Liver (tissue), 3 donors: ENCODE results near the gene PIGT.

Source experiments
- ATF3 ChIP-seq: IDR thresholded peaks from 2 replicates; pipeline ENCODE4 v1.6.1; 2016; ENCODE audit warnings: antibody characterized with exemption
- CTCF ChIP-seq: fragments of 150-350 bp; IDR thresholded peaks from 2 replicates; pipeline ENCODE4 v1.5.1; 2017; ENCODE audit warnings: improper control_type of control experiment, low read depth, low read length; ENCODE audit not compliant: missing input control
- EGR1 ChIP-seq, 2 donors: IDR thresholded peaks; 2 replicates each; pipeline ENCODE4 v1.6.1; 2016 to 2018; ENCODE audit warnings: antibody characterized with exemption in 2 of 2, low read depth in 2 of 2
- FOXA1 ChIP-seq: IDR thresholded peaks from 2 replicates; pipeline ENCODE4 v1.6.1; 2016; ENCODE audit warnings: antibody characterized with exemption
- GABPA ChIP-seq, 2 donors: IDR thresholded peaks in 1 of 2; conservative IDR thresholded peaks in 1 of 2; 2 replicates each; pipeline ENCODE4 v1.6.1; 2016; ENCODE audit warnings: antibody characterized with exemption in 2 of 2, mild to moderate bottlenecking in 1 of 2, moderate library complexity in 1 of 2
- HNF4A ChIP-seq, 2 donors: conservative IDR thresholded peaks; 2 replicates each; pipeline ENCODE4 v1.6.1; 2016; ENCODE audit warnings: antibody characterized with exemption in 2 of 2, mild to moderate bottlenecking in 2 of 2
- MAX ChIP-seq: IDR thresholded peaks from 2 replicates; pipeline ENCODE4 v1.6.1; 2016; ENCODE audit warnings: antibody characterized with exemption
- RAD21 ChIP-seq, 2 donors: IDR thresholded peaks; 2 replicates each; pipeline ENCODE4 v1.6.1; 2016; ENCODE audit warnings: antibody characterized with exemption in 2 of 2, mild to moderate bottlenecking in 2 of 2
- SP1 ChIP-seq: IDR thresholded peaks from 2 replicates; pipeline ENCODE4 v1.6.1; 2018; ENCODE audit warnings: antibody characterized with exemption, mild to moderate bottlenecking
- TAF1 ChIP-seq: conservative IDR thresholded peaks from 2 replicates; pipeline ENCODE4 v1.6.1; 2016; ENCODE audit warnings: antibody characterized with exemption, mild to moderate bottlenecking
- YY1 ChIP-seq: IDR thresholded peaks from 2 replicates; pipeline ENCODE4 v1.6.1; 2016; ENCODE audit warnings: antibody characterized with exemption, mild to moderate bottlenecking
- ZBTB33 ChIP-seq: IDR thresholded peaks from 2 replicates; pipeline ENCODE4 v1.6.1; 2016; ENCODE audit warnings: antibody characterized with exemption
- TF ChIP-seq, protein P1 (sequence below): IDR thresholded peaks from 2 replicates; pipeline ENCODE4 v1.6.1; 2016; ENCODE audit warnings: antibody characterized with exemption, mild to moderate bottlenecking
- donor health status: healthy.
- donor health status: healthy.

- no peak for TF ChIP-seq CTCF
- TF ChIP-seq ATF3, result no peak
- TF ChIP-seq MAX, result no peak
- TF ChIP-seq ZBTB33, result no peak
- TF ChIP-seq, protein P1, sequence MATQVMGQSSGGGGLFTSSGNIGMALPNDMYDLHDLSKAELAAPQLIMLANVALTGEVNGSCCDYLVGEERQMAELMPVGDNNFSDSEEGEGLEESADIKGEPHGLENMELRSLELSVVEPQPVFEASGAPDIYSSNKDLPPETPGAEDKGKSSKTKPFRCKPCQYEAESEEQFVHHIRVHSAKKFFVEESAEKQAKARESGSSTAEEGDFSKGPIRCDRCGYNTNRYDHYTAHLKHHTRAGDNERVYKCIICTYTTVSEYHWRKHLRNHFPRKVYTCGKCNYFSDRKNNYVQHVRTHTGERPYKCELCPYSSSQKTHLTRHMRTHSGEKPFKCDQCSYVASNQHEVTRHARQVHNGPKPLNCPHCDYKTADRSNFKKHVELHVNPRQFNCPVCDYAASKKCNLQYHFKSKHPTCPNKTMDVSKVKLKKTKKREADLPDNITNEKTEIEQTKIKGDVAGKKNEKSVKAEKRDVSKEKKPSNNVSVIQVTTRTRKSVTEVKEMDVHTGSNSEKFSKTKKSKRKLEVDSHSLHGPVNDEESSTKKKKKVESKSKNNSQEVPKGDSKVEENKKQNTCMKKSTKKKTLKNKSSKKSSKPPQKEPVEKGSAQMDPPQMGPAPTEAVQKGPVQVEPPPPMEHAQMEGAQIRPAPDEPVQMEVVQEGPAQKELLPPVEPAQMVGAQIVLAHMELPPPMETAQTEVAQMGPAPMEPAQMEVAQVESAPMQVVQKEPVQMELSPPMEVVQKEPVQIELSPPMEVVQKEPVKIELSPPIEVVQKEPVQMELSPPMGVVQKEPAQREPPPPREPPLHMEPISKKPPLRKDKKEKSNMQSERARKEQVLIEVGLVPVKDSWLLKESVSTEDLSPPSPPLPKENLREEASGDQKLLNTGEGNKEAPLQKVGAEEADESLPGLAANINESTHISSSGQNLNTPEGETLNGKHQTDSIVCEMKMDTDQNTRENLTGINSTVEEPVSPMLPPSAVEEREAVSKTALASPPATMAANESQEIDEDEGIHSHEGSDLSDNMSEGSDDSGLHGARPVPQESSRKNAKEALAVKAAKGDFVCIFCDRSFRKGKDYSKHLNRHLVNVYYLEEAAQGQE, result no peak
- no peak for TF ChIP-seq SP1
- TF ChIP-seq HNF4A (conservative IDR thresholded peaks at IDR 0.05), result no peak
- TF ChIP-seq RAD21 (IDR thresholded peaks at IDR 0.05), result no peak
- TF ChIP-seq EGR1 (IDR thresholded peaks at IDR 0.05; ENCODE audit: low read depth in 2 of 2), result no peak
- no peak for TF ChIP-seq TAF1
- no peak for TF ChIP-seq GABPA (IDR thresholded peaks at IDR 0.05 in 1 of 2, conservative IDR thresholded peaks at IDR 0.05 in 1 of 2)
- no peak for TF ChIP-seq YY1
- TF ChIP-seq FOXA1, result no peak
Measured at GRCh38 chr20:45426320-45427016, 10.5 kb downstream of the PIGT start.
